ENCODE data around the gene KCNE1.

KCNE1 gene

GRCh38 chr21:34519694-34520093 lies 7.7 kb upstream of the KCNE1 start:
- no peak overlapping the region for H3K27ac ChIP-seq

GRCh38 chr21:34519016-34519415 lies 7.0 kb upstream of the KCNE1 start:
- no peak overlapping the region for H3K27ac ChIP-seq
- no peak for TF ChIP-seq CTCF (conservative IDR thresholded peaks at IDR 0.05)

More at GRCh38 chr21:34519694-34520093, 7.7 kb upstream of the KCNE1 start:
- TF ChIP-seq CTCF (conservative IDR thresholded peaks at IDR 0.05) = no peak

GRCh38 chr21:34518301-34518700 lies 6.3 kb upstream of the KCNE1 start:
- H3K27ac ChIP-seq = no peak overlapping the region
- TF ChIP-seq CTCF (conservative IDR thresholded peaks at IDR 0.05) = no peak

- no peak overlapping the region for H3K27ac ChIP-seq
These were observed 5.7 kb upstream of the KCNE1 start for GRCh38 chr21:34517491-34518245.

GRCh38 chr21:34517039-34517438 lies 5.0 kb upstream of the KCNE1 start:
- TF ChIP-seq CTCF (conservative IDR thresholded peaks at IDR 0.05) = no peak
- H3K27ac ChIP-seq = no peak overlapping the region

More at GRCh38 chr21:34517491-34518245, 5.7 kb upstream of the KCNE1 start:
- TF ChIP-seq CTCF (conservative IDR thresholded peaks at IDR 0.05) = peak; percentile 61

GRCh38 chr21:34514576-34515115 lies 2.6 kb upstream of the KCNE1 start:
- H3K27ac ChIP-seq = no peak overlapping the region
- TF ChIP-seq CTCF (conservative IDR thresholded peaks at IDR 0.05) = no peak

GRCh38 chr21:34513129-34513675 lies 1.2 kb upstream of the KCNE1 start:
- no peak for TF ChIP-seq CTCF (conservative IDR thresholded peaks at IDR 0.05)
- H3K27ac ChIP-seq = no peak overlapping the region

All from VCaP (cell line).